ENCODE results near the gene FCGR2B. TPM values are rescaled to one million over a fixed set of nuclear protein-coding genes. Genes with fewer than 3 reads are reported as not detected.
"Not testable (repeated sequence)": the region's sequence is repeated elsewhere in the genome, so short reads cannot be mapped to it uniquely, and the experiment has no call there.

The FCGR2B gene
- total RNA-seq, 1 donor from 2014 or later = 0.15 TPM

- not testable (repeated sequence) for H3K9me3 ChIP-seq (ENCODE audit: low read depth); H3K4me1 Mint-ChIP-seq; H3K4me3 ChIP-seq; H3K36me3 Mint-ChIP-seq; H3K4me3 Mint-ChIP-seq; H3K9me3 Mint-ChIP-seq; H3K27ac ChIP-seq; H2AFZ ChIP-seq (replicated peaks); H4K20me1 ChIP-seq (ENCODE audit: low read depth); H3K9ac ChIP-seq; H3K27ac Mint-ChIP-seq; H3F3A ChIP-seq (ENCODE audit: low read depth); H3K27me3 Mint-ChIP-seq (ENCODE audit: insufficient read depth, low read depth); H3K79me2 ChIP-seq (ENCODE audit: low read depth); H3K4me1 ChIP-seq; H3K27me3 ChIP-seq; H3K4me2 ChIP-seq; H3K36me3 ChIP-seq
- peak; percentile 6 for DNase-seq (ENCODE audit: low spot score)
Measured at GRCh38 chr1:161671045-161672020, 8.4 kb downstream of the FCGR2B start.

GRCh38 chr1:161673437-161673836, 10.5 kb downstream of the FCGR2B start:
- H2AFZ ChIP-seq (replicated peaks); H3K4me1 ChIP-seq; H3K27me3 ChIP-seq; H3K4me2 ChIP-seq; H3K27ac Mint-ChIP-seq; H3F3A ChIP-seq (ENCODE audit: low read depth); H3K4me3 ChIP-seq; H3K36me3 ChIP-seq; H4K20me1 ChIP-seq (ENCODE audit: low read depth); H3K9me3 ChIP-seq (ENCODE audit: low read depth); H3K36me3 Mint-ChIP-seq; H3K4me3 Mint-ChIP-seq; H3K9ac ChIP-seq; H3K27me3 Mint-ChIP-seq (ENCODE audit: insufficient read depth, low read depth); H3K4me1 Mint-ChIP-seq; H3K79me2 ChIP-seq (ENCODE audit: low read depth); H3K9me3 Mint-ChIP-seq; H3K27ac ChIP-seq: not testable (repeated sequence)
- peak; percentile 21 for DNase-seq (ENCODE audit: low spot score)

- H3K4me1 ChIP-seq; H3K79me2 ChIP-seq (ENCODE audit: low read depth); H3K27me3 Mint-ChIP-seq (ENCODE audit: insufficient read depth, low read depth); H4K20me1 ChIP-seq (ENCODE audit: low read depth); H3K4me2 ChIP-seq; H3K4me3 ChIP-seq; H3K4me3 Mint-ChIP-seq; H3K27me3 ChIP-seq; H2AFZ ChIP-seq (replicated peaks); H3F3A ChIP-seq (ENCODE audit: low read depth); H3K4me1 Mint-ChIP-seq; H3K9ac ChIP-seq; H3K27ac Mint-ChIP-seq; H3K9me3 ChIP-seq (ENCODE audit: low read depth); DNase-seq (ENCODE audit: low spot score); H3K27ac ChIP-seq; H3K9me3 Mint-ChIP-seq; H3K36me3 Mint-ChIP-seq; H3K36me3 ChIP-seq: not testable (repeated sequence)
Measured at GRCh38 chr1:161674447-161674846, 11.5 kb downstream of the FCGR2B start.

- not testable (repeated sequence) for DNase-seq (ENCODE audit: low spot score); H3K9ac ChIP-seq; H3K27me3 ChIP-seq; H3K27me3 Mint-ChIP-seq (ENCODE audit: insufficient read depth, low read depth); H3K36me3 Mint-ChIP-seq; H3K9me3 Mint-ChIP-seq; H3K36me3 ChIP-seq; H3K27ac Mint-ChIP-seq; H3K79me2 ChIP-seq (ENCODE audit: low read depth); H3K4me1 Mint-ChIP-seq; H4K20me1 ChIP-seq (ENCODE audit: low read depth); H2AFZ ChIP-seq (replicated peaks); H3K27ac ChIP-seq; H3K9me3 ChIP-seq (ENCODE audit: low read depth); H3K4me1 ChIP-seq; H3F3A ChIP-seq (ENCODE audit: low read depth); H3K4me3 Mint-ChIP-seq; H3K4me3 ChIP-seq; H3K4me2 ChIP-seq
Measured at GRCh38 chr1:161674908-161675307, 12.0 kb downstream of the FCGR2B start.

- no peak for TF ChIP-seq EZH2 (IDR thresholded peaks at IDR 0.05)
- no peak for TF ChIP-seq CTCF (IDR thresholded peaks at IDR 0.05)
- TF ChIP-seq EZH2phosphoT487 (IDR thresholded peaks at IDR 0.05) = no peak
- Mint-ChIP-seq H3K4me1 (peaks cover 3% of the 10 kb centered on the region), H3K4me3 (no peak overlapping the region), H3K36me3 (no peaks in the 10 kb centered on the region), H3K27me3 (ENCODE audit: insufficient read depth, low read depth) (peaks cover 3% of the 10 kb centered on the region), H3K27ac (no peak overlapping the region), H3K9me3 (no peaks in the 10 kb centered on the region)
- H3K27ac ChIP-seq = no peak overlapping the region
- no peak overlapping the region for H2AFZ ChIP-seq (replicated peaks)
- no peaks in the 10 kb centered on the region for H3K9me3 ChIP-seq (ENCODE audit: low read depth)
- DNase-seq (ENCODE audit: low spot score) = no peak
- H3K4me3 ChIP-seq = no peak overlapping the region
- no peaks in the 10 kb centered on the region for H3K79me2 ChIP-seq (ENCODE audit: low read depth)
- H3F3A ChIP-seq (ENCODE audit: low read depth) = no peaks in the 10 kb centered on the region
- no peaks in the 10 kb centered on the region for H3K4me1 ChIP-seq
- no peaks in the 10 kb centered on the region for H4K20me1 ChIP-seq (ENCODE audit: low read depth)
- H3K4me2 ChIP-seq = no peak overlapping the region
- peaks cover 4% of the 10 kb centered on the region for H3K27me3 ChIP-seq
- no peaks in the 10 kb centered on the region for H3K36me3 ChIP-seq
- H3K9ac ChIP-seq = no peak overlapping the region
Measured at GRCh38 chr1:161676441-161676840, 13.5 kb downstream of the FCGR2B start.

Measured in neural progenitor cell (in vitro differentiated cells).